Subcutaneous abdominal adipose tissue (tissue), 5 donors: ENCODE data around the gene ARSD.
"Not testable (repeated sequence)": the region's sequence is repeated elsewhere in the genome, so short reads cannot be mapped to it uniquely, and the experiment has no call there.

Experiments
- H3K27ac ChIP-seq: one replicate; pipeline ENCODE4 v1.7.0; 2013; ENCODE audit warnings: low read depth, mild to moderate bottlenecking, inconsistent platforms, low read length, moderate library complexity
- H3K27me3 ChIP-seq, 5 donors: one replicate each; pipeline ENCODE4 v1.7.0; 2013; ENCODE audit warnings: low read length in 5 of 5, inconsistent platforms in 1 of 5; ENCODE audit not compliant: control insufficient read depth in 5 of 5, insufficient read depth in 4 of 5
- H3K36me3 ChIP-seq, 5 donors: one replicate each; pipeline ENCODE4 v1.7.0; 2013; ENCODE audit warnings: low read length in 5 of 5; ENCODE audit not compliant: control insufficient read depth in 5 of 5, insufficient read depth in 5 of 5
- H3K4me1 ChIP-seq, 5 donors: one replicate each; pipeline ENCODE4 v1.7.0; 2013; ENCODE audit warnings: low read length in 5 of 5, mild to moderate bottlenecking in 3 of 5, moderate library complexity in 1 of 5; ENCODE audit not compliant: control insufficient read depth in 5 of 5, insufficient read depth in 5 of 5
- H3K4me3 ChIP-seq, 5 donors: one replicate each; pipeline ENCODE4 v1.7.0; 2013; ENCODE audit warnings: low read length in 5 of 5, low read depth in 1 of 5
- H3K9ac ChIP-seq, 5 donors: one replicate each; pipeline ENCODE4 v1.7.0; 2013; ENCODE audit warnings: low read length in 5 of 5, mild to moderate bottlenecking in 4 of 5, moderate library complexity in 3 of 5
- H3K9me3 ChIP-seq, 5 donors: one replicate each; pipeline ENCODE4 v1.7.0; 2013; ENCODE audit warnings: low read length in 5 of 5; ENCODE audit not compliant: control insufficient read depth in 5 of 5
- donor health status: healthy.
- donor health status: healthy.
- donor health status: healthy.
- donor health status: healthy.
- donor health status: healthy.

The ARSD gene

GRCh38 chrX:2897690-2898623 is 31.2 kb downstream of the ARSD start:
- H3K27me3 ChIP-seq, H3K9ac ChIP-seq, H3K27ac ChIP-seq, H3K36me3 ChIP-seq, H3K9me3 ChIP-seq: not testable (repeated sequence)
- peak overlapping the region in 2 of 5 donors; percentile 1 to 7 for H3K4me3 ChIP-seq
- H3K4me1 ChIP-seq, result peaks cover 2 to 27% (median 21%) of the 10 kb centered on the region in 5 donors

DNA sequence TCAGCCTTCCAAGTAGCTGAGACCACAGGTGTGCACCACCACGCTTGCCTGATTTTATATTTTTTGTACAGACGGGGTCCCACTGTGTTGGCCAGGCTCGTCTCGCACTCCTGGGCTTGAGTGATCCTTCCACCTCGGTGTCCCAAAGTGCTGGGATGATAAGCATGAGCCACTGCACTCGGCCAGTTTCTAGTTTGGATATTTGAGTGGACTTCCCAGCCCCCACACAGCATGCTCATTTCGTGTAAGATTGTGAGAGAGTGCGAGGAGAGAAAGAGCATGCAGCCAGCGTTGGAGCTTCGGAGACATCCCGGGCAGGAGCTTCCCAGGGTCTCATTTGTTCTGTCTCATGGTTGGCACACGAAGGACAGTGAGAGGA is 31.8 kb downstream of the ARSD start:
- no peaks in the 10 kb centered on the region for H3K36me3 ChIP-seq
- H3K27me3 ChIP-seq, result no peaks in the 10 kb centered on the region
- peaks cover 2 to 27% (median 21%) of the 10 kb centered on the region in 5 donors for H3K4me1 ChIP-seq
- no peak overlapping the region for H3K27ac ChIP-seq
- H3K9me3 ChIP-seq, result peaks cover 0 to 3% (median 0%) of the 10 kb centered on the region in 5 donors
- H3K9ac ChIP-seq, result no peak overlapping the region
- no peak overlapping the region for H3K4me3 ChIP-seq

GRCh38 chrX:2894885-2895292 is 34.2 kb downstream of the ARSD start:
- Histone ChIP-seq H3K36me3 (no peaks in the 10 kb centered on the region), H3K27me3 (no peaks in the 10 kb centered on the region), H3K9me3 (no peaks in the 10 kb centered on the region), H3K9ac (no peak overlapping the region), H3K4me1 (peaks cover 2 to 47% (median 30%) of the 10 kb centered on the region in 5 donors), H3K4me3 (no peak overlapping the region), H3K27ac (no peak overlapping the region)

GRCh38 chrX:2892816-2893215 is 36.3 kb downstream of the ARSD start:
- H3K9ac ChIP-seq, result no peak overlapping the region
- H3K27me3 ChIP-seq, result no peaks in the 10 kb centered on the region
- no peaks in the 10 kb centered on the region for H3K9me3 ChIP-seq
- no peak overlapping the region for H3K27ac ChIP-seq
- no peaks in the 10 kb centered on the region for H3K36me3 ChIP-seq
- H3K4me1 ChIP-seq, result peaks cover 4 to 62% (median 36%) of the 10 kb centered on the region in 5 donors
- H3K4me3 ChIP-seq, result no peak overlapping the region

GRCh38 chrX:2890536-2891460 is 38.3 kb downstream of the ARSD start:
- Histone ChIP-seq H3K27ac (peak overlapping the region; percentile 30), H3K4me1 (peaks cover 2 to 52% (median 29%) of the 10 kb centered on the region in 5 donors)
- not testable (repeated sequence) for H3K9me3 ChIP-seq, H3K27me3 ChIP-seq, H3K36me3 ChIP-seq, H3K9ac ChIP-seq, H3K4me3 ChIP-seq

GRCh38 chrX:2889706-2890490 is 39.2 kb downstream of the ARSD start:
- H3K4me1 ChIP-seq, result peaks cover 2 to 47% (median 25%) of the 10 kb centered on the region in 5 donors
- H3K9me3 ChIP-seq, H3K27me3 ChIP-seq, H3K36me3 ChIP-seq: not testable (repeated sequence)
- H3K9ac ChIP-seq, result peak overlapping the region in 4 of 5 donors; percentile 55 to 84 (median 70)
- peak overlapping the region; percentile 30 for H3K27ac ChIP-seq
- peak overlapping the region; percentile 57 to 73 (median 61) for H3K4me3 ChIP-seq

DNA sequence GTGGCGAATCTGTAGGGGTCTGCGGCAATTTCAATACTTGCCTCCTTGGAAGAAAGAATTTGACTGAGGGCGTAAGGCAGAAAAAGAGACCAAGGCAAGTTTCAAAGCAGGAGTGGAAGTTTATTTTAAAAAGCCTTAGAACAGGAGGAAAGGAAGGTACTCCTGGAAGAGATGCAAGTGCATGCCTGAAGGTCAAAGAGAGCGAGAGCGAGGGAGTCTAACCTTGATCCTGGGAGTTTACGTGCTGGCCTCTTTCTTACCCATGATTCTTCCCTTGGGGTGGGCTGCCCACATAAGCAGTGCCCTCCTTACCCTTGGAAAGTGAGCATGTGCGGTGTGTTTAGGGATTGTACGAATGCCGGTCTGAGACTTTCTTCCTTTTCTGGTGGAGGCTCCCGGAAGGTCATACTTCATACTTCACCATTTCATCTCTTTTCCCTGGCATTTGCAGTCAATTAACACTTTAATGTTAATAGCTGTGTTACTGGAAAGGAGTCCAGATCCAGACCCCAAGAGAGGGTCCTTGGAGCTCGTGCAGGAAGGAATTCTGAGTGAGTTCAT is 40.0 kb downstream of the ARSD start:
- peaks cover 0 to 4% (median 0%) of the 10 kb centered on the region in 5 donors for H3K36me3 ChIP-seq
- peak overlapping the region; percentile 55 to 84 (median 69) for H3K9ac ChIP-seq
- H3K9me3 ChIP-seq, result no peaks in the 10 kb centered on the region
- no peaks in the 10 kb centered on the region for H3K27me3 ChIP-seq
- H3K27ac ChIP-seq, result peak overlapping the region; percentile 30
- peaks cover 2 to 43% (median 22%) of the 10 kb centered on the region in 5 donors for H3K4me1 ChIP-seq
- H3K4me3 ChIP-seq, result peak overlapping the region; percentile 57 to 73 (median 61)

- no peak overlapping the region for H3K27ac ChIP-seq
- peaks cover 0 to 12% (median 5%) of the 10 kb centered on the region in 5 donors for H3K36me3 ChIP-seq
- no peaks in the 10 kb centered on the region for H3K27me3 ChIP-seq
- no peak overlapping the region for H3K4me3 ChIP-seq
- H3K9me3 ChIP-seq, result no peaks in the 10 kb centered on the region
- no peak overlapping the region for H3K9ac ChIP-seq
- H3K4me1 ChIP-seq, result peaks cover 2 to 43% (median 22%) of the 10 kb centered on the region in 5 donors
Observed at GRCh38 chrX:2888309-2888708, 40.8 kb downstream of the ARSD start.

DNA sequence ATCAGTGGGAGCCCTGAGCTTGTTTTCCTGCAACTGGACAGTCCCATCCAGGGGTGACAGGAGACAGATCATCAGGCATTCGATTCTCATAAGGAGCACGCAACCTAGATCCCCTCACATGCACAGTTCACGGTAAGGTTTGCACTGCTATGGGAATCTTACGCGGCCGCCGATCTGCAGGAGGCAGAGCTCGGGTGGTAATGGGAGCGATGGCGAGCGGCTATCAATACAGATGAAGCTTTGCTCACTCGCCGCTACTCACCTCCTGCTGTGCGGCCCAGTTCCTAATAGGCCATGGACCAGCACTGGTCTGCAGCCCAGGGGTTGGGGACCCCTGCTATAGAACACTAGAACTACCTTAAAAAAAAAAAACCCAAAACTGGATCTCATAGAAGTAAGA is 45.4 kb downstream of the ARSD start:
- H3K27ac ChIP-seq, result no peak overlapping the region
- H3K9ac ChIP-seq, result no peak overlapping the region
- H3K27me3 ChIP-seq, result no peaks in the 10 kb centered on the region
- H3K4me3 ChIP-seq, result no peak overlapping the region
- peaks cover 0 to 15% (median 3%) of the 10 kb centered on the region in 5 donors for H3K4me1 ChIP-seq
- H3K9me3 ChIP-seq, result no peaks in the 10 kb centered on the region
- H3K36me3 ChIP-seq, result peaks cover 10 to 40% (median 20%) of the 10 kb centered on the region in 5 donors
